ENCODE data around the gene SCNN1B. TPM values are rescaled to one million over a fixed set of nuclear protein-coding genes. Genes with fewer than 3 reads are reported as not detected.
"Not testable (repeated sequence)": the region's sequence is repeated elsewhere in the genome, so short reads cannot be mapped to it uniquely, and the experiment has no call there.

SCNN1B gene
- total RNA-seq, 2 donors from 2014 or later = 0.18 to 0.91 TPM

DNA sequence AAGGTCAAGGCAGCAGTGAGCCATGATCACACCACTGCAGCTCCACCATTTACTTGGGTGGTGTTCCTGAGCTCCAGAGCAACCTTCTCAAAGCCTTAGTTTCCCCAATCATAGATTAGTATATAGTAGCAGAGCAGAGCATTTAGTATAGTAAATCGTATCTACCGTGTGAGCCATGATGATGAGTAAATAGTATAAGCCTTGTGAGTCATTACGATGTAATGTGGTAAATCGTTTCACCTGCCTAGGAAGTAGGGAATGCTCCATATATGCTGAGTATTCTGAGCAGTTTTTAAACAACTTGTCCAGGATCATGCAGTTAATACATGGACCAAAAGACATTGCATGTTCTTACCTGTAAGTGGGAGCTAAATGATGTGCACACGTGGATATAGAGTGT is 66.4 kb downstream of the SCNN1B start:
- DNase-seq (no peak), ATAC-seq (no peak)
- intact Hi-C loops (cut with DNase I) = no loop called here

DNA sequence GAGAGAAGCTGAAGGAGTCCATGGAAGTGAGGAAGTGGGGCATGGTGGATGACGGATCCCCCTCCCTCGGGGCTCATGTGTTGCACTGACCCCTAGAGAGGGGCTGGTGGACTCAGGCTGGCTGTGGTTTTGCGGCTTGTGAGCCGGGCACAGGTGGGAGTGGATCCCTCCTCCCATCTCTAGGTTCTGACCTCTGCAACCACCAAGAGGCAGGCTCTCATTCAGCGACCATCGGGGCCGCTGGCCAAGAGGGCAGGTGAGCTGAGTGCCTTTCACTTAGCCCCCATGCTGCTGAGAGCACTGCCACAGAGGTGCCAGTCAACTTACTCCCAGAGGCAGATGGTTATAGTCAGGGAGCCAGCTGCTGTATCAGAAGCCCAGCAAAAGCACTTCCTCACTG is 67.3 kb downstream of the SCNN1B start:
- intact Hi-C loops (cut with DNase I) = no loop called here
- ATAC-seq = no peak
- no peak for DNase-seq

DNA sequence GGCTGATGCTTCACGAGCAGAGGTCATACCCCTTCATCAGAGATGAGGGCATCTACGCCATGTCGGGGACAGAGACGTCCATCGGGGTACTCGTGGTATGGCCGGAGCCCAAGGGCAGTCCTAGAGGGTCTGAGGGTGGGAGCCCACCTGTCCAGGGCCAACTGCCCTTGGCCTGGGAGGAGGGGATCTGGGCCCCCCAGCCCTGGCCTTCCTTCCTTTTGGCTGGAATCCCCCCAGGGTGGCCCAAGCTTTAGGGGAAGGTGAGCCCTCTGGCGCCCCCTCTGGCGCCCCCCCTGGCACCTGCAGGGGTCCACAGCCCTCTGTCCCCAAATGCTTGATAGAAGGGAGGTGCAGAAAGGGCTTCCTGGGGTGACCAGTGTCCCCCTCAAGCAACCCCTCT is 69.3 kb downstream of the SCNN1B start:
- ATAC-seq (no peak), DNase-seq (no peak)
- intact Hi-C loops (cut with DNase I) = no loop called here

DNA sequence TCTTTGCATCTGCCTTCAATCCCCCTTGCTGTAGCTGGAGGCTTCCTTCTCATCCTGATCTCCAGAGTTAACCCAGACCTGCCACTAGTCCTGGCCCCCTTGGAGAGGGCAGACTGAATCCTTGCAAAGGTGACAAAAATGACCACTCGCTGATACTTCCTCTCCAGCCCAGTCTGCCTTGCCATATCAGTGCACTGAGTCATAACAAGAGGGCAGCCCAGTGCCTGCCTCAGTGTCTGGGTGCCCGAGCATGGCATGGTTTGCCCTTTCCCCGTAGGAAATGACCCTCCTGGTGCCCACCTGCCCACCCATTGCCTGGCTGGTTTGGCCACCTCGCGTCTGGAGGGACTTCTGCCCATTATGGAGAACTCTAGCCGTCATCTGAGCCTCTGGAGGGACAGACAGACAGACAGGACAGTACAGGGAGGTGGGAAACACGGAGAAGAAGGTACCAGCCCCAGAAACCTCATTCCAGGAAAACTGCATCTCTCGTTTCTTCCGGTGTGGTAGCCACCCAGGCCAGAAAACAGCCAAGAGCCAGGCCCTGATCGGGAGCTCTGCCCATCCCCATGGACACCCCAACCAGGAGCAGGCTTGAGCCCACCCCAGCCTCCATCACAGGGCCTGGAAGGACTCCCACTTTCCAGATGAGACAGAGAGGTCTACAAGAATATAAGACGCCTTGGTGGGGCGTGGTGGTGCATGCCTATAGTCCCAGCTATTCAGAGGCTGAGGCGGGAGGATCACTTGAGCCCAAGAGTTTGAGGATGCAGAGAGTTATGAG is 71.5 kb downstream of the SCNN1B start:
- intact Hi-C loops (cut with DNase I) = no loop called here
- no peak for ATAC-seq
- DNase-seq = no peak

DNA sequence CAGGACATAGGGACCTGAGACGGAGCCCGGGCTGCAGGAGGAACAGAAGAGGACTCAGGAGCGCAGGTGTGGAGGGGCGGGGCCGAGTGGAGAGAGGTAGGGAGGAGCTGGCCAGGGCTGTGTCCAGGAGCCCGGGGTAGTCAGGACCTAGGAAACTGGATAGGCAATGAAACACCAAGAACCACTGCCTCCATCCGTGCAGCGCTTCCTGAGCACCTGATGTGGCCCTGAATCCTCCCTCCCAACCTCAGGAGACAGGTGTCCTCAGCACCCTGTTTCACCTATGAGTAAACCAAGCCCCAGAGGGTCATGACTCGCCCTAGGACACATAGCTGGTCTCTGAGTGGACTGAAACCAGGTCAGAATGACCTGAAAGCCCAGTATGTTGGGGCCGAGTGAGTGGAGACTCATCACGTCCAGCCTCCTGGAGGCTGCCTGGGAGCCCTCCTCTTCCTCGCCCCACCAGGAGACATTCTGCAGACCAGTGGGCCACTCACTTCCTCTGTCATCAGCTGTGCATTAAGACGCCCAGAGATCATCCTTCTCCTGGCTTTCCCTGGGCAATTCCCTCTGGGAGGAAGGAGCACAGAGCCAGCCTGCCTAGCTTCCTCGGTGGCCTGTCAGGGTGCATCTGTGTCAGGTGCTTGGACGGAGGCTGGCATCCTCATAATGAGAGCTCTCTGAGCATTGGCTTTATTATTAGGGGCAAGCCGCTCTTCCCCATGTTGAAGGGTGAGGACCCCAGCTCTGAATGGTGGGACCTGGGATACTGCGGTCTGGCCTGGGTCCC is 72.8 kb downstream of the SCNN1B start:
- DNase-seq = no peak
- ATAC-seq = no peak
- intact Hi-C loops (cut with DNase I) = no loop called here

DNA sequence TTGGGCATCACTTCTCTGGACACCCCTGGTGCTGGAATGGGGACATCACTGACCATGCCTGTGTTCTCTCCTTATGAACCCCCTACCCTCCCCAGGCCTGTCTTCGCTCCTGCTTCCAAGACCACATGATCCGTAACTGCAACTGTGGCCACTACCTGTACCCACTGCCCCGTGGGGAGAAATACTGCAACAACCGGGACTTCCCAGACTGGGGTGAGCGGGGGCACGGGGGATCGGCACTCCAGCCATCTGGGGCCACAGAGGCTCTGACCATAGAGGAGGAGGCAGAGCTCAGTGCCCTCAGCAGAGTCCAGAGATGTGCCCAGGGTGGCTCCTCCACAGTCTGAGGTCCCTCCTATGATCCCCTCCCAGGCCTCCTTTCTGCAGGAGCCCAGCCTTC is 73.5 kb downstream of the SCNN1B start:
- DNase-seq = no peak
- intact Hi-C loops (cut with DNase I) = no loop called here
- no peak for ATAC-seq

DNA sequence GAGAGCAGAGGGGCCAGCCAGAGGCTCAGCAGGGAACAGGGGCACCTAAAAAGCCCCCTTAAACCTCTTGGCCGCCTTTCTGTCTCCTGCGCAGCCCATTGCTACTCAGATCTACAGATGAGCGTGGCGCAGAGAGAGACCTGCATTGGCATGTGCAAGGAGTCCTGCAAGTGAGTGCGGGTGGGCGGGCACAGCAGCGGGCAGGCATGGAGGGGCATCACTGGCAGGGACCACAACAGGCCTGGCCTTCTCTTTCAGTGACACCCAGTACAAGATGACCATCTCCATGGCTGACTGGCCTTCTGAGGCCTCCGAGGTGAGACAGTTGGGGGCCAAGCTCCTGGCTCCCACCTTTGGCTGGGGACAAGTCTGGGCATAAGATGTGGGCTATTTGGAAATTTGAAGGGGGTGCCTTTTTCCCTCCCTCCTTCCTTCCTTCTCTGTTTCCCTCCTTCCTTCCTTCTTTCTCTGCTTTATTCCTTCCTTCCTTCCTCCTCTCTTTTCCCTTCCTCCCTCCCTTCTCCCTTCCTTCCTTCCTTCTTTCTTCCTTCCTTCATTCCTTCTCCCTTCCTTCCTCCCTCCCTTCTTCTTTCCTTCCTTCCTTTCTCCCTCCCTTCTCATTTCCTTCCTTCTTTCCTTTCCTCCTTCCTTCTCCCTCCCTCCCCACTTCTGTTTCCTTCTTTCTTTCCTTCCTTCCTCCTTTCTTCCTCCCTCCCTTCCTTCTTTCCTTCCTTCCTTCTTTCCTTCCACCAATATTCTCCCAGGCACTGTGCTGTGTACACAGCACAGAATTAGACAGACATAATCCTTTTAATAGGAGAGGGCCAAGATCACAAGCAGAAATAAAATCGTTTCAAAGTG is 75.2 kb downstream of the SCNN1B start:
- ATAC-seq (no peak), DNase-seq (no peak)
- intact Hi-C loops (cut with DNase I) = no loop called here

DNA sequence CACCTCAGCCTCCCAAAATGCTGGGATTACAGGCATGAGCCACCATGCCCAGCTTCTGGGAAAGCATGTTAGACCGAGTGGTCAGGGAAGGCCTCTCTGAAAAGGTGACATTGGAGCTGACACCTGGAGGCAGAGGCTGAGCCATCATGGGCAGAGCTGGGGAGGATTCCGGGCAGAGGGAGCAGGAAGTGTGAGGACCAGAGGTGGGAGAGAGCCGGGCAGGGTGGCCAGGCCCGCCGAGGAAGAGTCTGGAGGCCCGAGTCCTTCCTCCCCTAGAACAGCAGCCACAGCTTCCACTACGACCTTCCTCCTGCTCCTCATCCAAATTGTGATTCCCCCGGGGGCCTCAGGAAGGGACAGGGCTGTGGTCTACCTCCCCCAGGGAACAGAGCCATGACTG is 76.2 kb downstream of the SCNN1B start:
- DNase-seq = no peak
- intact Hi-C loops (cut with DNase I) = no loop called here
- no peak for ATAC-seq

DNA sequence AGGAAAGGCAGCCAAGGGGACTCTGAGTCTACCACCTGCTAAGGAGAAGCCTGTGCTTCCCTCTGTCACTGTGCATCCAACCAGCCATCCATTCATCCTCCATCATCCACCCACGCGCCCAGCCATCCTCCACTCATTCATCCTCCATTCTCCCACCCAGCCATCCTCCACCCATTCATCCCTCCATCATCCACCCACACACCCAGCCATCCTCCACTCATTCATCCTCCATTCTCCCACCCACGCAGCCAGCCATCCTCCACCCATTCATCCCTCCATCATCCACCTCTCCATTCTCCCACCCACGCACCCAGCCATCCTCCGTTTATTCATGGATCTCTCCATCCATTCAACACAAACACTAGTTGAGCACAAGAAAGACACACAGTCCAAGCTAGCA is 76.8 kb downstream of the SCNN1B start:
- ATAC-seq (no peak), DNase-seq (no peak)
- intact Hi-C loops (cut with DNase I) = no loop called here

DNA sequence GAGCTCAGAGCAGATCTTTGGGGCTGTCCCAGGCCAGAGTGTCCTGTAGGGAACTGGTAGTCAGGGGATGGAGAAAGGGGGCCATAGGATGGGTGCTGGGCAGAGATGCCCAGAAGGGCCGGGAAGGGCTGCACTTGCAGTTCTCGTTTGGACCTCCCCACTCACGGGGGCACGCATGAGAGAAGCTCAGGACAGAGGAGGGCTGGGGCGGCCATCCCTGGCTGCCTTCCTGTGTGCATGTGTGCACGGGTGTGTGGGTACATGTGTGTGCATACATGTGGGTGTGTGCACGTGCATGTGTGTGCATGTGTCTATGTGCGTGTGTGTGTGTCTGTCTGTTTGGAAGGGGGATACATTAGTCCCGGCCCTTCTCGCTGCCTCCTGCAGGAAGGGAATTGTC is 77.6 kb downstream of the SCNN1B start:
- DNase-seq (no peak), ATAC-seq (no peak)
- intact Hi-C loops (cut with DNase I) = no loop called here

DNA sequence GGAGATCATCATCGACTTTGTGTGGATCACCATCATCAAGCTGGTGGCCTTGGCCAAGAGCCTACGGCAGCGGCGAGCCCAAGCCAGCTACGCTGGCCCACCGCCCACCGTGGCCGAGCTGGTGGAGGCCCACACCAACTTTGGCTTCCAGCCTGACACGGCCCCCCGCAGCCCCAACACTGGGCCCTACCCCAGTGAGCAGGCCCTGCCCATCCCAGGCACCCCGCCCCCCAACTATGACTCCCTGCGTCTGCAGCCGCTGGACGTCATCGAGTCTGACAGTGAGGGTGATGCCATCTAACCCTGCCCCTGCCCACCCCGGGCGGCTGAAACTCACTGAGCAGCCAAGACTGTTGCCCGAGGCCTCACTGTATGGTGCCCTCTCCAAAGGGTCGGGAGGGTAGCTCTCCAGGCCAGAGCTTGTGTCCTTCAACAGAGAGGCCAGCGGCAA is 78.4 kb downstream of the SCNN1B start:
- intact Hi-C loops (cut with DNase I) = no loop called here
- ATAC-seq (no peak), DNase-seq (no peak)

DNA sequence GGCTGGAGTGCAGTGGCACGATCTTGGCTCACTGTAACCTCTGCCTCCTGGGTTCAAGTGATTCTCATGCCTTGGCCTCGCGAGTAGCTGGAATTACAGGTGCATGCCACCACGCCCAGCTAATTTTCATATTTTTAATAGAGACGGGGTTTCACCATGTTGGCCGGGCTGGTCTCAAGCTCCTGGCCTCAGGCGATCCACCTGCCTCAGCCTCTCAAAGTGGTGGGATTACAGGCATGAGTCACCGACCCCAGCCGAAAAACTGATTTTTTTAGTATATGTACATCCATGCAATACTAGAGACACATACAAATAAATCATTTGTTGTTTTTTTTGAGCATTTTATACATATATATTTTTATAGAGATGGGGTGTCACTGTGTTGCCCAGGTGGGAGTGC is 79.6 kb downstream of the SCNN1B start:
- ATAC-seq; intact Hi-C loops (cut with DNase I); DNase-seq: not testable (repeated sequence)

DNA sequence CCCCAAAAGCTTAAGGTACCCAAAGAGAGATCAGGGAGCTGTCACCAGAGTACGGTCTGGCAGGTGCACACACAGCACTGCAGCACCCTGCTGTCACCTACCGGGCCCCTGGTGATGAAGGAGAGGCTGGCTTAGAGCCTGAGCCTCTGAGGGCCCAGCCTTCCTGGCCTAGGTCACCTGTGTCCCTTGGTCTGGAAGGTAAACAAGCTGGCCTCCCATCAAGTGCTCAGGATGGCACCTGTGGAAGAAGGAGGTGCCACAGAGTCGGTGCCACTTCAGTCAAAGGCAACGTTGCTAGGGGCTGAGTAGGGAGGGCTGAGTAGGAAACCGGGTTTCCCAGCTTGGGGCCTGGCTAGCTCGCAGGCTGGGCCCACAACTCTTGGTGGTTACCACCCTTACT is 80.2 kb downstream of the SCNN1B start:
- no peak for ATAC-seq
- intact Hi-C loops (cut with DNase I) = no loop called here
- no peak for DNase-seq

DNA sequence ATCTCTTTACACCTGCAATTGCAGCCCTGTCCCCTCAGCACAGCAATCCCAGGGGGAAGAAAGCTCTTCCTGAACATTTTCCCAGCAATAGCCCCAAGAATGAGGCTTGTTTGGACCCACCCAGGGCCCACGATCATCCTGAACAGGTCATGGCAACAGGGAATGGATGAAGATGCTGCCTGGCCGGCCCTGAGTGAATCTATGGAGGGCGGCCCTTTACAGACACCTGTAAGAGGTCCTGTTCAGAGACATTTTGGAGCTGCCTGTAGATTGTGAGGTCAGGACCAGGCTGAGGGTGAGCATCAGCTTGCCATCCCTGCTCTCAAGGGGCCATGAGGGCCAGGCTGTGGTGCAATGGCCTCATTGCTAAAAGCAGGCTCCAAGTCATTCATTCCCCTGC is 81.8 kb downstream of the SCNN1B start:
- ATAC-seq (no peak), DNase-seq (no peak)
- intact Hi-C loops (cut with DNase I) = no loop called here

DNA sequence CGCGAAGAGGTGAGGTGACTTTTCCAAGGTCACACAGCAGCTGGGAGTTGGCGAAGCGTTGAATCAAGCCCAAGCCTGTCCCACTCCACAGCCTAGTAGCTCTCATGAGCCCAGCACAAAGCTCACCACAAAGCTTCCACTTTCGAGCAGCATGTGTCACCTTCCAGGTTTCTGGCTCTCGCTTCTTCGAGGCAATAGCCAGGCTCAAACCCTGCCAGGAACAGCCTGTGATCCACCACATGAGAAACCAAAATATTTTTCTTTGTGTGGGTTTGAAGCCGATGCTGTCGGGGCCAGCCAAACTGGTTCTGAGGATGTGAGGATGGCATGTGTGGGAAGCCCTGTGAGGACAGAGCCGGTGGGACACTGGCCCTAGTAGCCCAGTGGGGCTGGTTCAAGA is 82.8 kb downstream of the SCNN1B start:
- DNase-seq (no peak), ATAC-seq (no peak)
- intact Hi-C loops (cut with DNase I) = no loop called here

DNA sequence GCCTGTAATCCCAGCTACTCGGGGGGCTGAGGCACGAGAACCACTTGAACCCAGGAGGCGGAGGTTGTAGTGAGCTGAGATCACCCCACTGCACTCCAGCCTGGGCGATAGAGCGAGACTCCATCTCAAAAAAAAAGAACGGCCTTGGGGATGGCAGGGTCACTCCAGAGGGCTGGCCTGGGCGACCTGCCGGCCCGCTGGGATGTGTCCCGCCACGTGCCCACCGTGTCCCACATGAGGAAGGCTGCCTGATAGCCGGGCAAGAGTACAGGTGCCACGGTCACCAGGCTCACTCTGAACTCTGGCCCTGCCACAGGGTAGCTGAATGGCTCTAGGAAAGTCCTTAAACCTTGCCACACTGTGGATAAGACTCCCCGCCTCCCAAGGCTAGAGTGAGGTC is 83.3 kb downstream of the SCNN1B start:
- intact Hi-C loops (cut with DNase I) = no loop called here
- DNase-seq (no peak), ATAC-seq (no peak)

DNA sequence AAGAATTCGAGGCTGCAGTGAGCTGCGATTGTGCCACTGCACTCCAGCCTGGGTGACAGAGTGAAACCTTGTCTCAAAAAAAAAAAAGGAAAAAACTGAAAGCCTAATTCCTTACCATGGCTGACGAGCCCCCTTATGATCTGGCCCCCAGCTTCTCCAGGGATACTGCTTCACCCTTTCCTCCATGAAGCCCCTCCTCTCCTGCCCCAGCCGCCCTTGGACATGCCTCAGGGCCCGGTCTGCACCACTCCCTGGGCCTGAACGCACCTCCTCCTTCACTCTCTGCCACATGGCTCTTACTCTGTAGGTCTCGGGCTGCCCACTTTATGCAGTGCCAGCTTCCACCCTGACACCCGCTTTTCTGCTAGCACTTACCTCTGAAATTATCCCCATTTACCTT is 85.6 kb downstream of the SCNN1B start:
- ATAC-seq (no peak), DNase-seq (no peak)
- intact Hi-C loops (cut with DNase I) = no loop called here

DNA sequence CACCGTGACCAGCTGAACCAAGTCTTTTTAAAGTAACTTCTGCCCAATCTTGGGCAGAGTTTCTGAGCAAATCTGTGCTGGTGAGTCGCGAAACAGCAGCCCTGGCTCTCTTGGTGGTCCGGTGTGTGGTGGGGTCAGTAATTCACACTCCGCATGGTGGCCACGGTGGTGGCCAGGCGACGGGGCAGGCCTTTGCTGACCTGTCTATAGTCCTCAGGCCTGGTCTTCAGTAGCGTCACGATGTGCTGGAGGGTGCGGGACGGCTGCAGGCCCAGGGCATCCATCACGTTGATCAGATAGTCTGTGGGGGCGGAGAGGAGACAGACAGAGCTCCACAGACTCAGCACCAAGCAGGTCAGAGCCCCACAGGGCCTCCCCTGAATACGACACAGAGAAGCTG is 86.7 kb downstream of the SCNN1B start:
- DNase-seq (no peak), ATAC-seq (no peak)
- intact Hi-C loops (cut with DNase I) = no loop called here

DNA sequence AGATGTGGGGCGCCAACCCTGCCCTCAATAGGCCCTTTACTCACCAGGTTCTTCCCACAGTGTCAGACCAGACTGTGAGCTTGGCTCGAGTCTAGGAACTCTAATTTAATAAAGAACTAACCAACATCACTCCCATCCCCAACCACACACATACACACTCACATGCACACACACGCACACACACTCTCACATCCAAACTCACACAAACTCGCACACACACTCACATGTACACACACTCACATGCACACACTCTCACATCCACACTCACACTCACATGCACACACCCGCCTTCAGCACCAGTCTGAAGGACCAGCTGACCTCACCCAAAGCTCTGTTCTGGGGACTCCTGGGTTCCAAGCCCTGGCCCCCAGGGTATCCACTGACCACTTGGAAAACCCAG is 87.1 kb downstream of the SCNN1B start:
- DNase-seq (no peak), ATAC-seq (no peak)
- intact Hi-C loops (cut with DNase I) = no loop called here

DNA sequence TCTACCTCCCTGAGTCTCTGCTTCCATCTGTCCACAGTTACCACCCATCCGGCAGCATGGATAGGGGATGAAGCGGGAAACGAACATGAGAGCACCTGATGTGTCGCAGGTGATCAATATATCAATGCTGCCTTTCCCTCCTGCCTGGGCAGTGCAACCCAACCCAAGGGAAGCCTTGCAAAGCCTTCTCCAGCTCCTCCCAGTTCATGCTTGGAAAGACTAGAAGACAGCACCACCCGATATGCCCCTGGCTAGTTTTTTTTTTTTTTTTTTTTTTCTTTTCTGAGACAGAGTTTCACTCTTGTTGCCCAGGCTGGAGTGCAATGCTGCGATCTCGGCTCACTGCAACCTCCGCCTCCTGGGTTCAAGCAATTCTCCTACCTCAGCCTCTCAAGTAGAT is 87.8 kb downstream of the SCNN1B start:
- ATAC-seq; DNase-seq; intact Hi-C loops (cut with DNase I): not testable (repeated sequence)

All from left cardiac atrium (tissue), 4 donors.